HG02870 (cell line): ENCODE measurements around the gene FSHR.
A peak's percentile ranks its signal among the peaks of the same experiment; 100 is the strongest.

Experiments used
- ATAC-seq: cut with Tn5 transposase; IDR thresholded peaks from one replicate; pipeline ENCODE4 v1.9.1; 2021; ENCODE audit warnings: mild to moderate bottlenecking, moderate library complexity; ENCODE audit not compliant: unreplicated experiment

FSHR gene

DNA sequence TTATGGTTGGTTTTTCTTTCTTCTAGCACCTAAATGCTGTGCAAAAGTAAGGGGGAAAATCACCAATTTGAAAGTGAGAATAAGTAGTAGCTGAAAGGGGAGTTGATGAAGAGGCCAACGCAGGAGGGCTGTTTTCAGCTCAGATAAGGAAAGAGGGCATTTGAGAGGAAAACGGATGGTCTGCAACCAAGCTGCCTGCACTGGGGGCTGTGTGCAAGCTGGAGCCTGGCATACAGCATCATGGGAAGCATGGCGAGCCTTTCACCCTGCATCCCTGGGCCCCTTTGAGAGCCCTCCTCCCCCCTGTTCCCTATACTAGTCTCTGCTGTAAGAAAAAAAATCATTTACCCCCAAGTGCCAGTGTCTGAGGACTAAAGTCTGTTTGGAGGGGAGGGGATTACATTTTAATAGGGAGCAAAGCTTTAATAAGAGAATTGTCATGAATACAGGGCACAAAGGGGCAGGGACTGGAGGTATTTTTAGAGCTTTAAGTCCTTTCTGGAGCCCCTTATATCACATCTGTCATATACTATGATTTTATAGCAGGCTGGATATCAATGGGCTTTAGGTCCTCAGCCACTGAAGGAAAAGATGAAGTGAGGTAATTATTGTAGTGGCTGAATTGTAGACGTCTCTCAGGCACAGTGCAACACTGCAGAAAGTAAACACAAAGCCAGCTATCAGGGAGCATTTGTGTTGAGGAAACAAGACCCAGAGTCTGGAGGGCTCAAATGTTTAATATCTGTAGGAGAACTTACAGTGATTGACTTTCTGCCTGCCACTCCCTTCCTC, 120.7 kb downstream of the FSHR start:
- no peak for ATAC-seq

DNA sequence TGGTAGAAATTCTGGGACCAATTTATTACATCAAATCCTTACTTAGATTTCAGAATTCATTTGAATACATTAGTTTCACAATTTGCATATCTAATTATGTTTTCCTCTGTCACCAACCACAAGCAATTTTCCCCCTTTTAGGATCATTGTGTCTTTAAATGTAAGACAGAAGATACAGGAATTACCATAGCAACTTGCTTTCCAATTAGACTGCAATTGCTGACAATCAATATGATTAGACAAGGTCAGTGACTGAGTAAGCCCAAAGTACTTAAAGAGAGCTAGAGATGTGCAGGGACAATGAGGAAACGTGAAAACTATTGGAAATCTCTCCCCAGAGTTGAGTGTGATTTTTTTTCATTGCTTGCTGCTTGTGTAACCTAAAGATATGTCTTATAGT, 121.4 kb downstream of the FSHR start:
- no peak for ATAC-seq

DNA sequence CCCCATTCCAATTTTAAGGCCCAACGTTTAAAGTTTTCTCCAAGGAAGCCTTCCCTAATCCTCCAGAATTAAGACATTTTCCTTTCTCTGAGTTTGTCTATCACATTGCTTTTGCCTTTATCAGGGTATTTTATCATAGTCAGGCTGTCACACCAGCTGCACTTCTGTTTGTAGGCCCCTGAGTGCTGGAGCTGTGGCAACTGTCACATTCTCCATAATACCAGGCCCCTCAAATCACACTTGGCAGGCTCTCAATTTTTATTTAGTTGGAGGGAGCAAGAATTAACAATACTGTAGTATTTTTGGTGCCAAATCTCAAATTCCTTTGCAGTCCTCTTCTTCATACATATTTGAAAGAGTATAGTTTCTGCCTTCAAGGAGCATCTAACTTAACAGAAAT, 122.2 kb downstream of the FSHR start:
- no peak for ATAC-seq

DNA sequence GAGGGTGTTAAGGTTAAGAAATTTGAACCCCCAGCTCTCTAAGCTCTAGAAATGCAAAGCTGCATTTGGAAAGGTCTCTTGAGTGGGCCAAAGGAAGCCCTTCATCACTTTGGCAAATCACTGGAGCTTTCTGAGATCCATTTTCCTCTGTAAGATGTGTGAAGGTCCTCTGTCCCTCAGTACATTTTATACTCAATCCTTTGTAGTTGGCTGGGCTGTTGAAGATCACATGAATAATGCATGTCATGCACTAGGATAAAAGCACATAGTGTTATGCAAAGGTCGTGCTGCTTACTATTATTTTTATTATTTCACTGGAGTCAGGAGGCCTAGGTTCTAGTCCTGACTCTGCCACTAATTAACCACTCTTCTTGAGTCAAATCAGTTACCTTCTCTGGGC, 124.9 kb downstream of the FSHR start:
- no peak for ATAC-seq

DNA sequence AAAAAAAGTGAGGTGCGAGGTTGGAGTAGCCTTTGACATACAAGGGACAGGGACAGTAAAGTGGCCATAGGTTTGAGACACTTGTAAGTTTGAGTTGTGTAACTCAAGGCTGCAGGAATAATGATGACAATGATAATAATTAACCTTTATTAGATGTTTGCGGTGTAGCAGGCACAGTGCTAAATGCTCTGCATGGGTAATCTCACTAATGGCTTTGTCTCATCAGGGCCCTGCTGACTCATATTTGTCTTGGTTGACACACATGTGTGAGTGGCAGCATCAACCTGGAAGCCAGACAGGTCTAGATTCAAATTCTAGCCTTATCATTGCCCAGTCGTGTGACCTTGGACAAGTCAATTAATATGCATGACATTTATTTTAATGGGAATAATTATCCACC, 126.2 kb downstream of the FSHR start:
- ATAC-seq, result peak; percentile 99

DNA sequence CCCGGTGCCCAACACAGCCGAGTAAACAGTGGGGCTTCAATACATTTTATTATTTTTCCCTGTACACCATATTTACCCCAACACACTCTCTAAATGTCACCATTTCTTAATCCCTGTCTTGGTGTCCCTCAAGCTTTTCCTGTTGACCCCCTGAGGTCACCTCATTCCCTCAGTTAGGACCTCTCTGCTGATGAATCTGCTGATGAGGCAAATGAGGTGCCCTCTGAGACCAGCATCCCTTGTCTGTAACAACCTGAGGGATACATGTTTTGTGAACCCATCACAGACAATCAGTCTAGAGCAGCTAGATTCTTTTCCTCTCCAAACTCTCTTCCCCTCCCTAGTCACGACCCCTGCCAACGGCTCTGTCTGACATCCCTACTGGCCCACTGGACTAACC, 127.6 kb downstream of the FSHR start:
- ATAC-seq, result no peak

DNA sequence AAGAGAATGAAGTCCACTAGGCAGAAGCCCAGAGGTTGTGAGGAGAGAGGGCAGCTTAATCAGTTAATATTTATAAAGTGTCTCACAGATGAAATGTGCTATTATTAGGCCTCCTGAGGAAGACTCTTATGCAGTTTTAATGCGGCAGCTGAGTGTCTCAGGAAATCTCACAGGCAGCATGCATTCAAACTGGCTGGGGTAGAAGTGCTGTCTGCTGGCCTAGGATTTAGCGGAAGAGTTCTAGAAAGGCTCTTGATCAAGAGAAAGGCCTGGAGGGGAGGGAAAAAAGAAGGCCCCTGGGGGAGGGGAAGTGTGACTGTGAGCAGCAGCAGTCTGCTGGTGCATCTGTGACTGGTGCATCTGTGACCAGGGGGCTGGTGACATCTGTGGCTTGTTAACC, 133.0 kb downstream of the FSHR start:
- no peak for ATAC-seq

DNA sequence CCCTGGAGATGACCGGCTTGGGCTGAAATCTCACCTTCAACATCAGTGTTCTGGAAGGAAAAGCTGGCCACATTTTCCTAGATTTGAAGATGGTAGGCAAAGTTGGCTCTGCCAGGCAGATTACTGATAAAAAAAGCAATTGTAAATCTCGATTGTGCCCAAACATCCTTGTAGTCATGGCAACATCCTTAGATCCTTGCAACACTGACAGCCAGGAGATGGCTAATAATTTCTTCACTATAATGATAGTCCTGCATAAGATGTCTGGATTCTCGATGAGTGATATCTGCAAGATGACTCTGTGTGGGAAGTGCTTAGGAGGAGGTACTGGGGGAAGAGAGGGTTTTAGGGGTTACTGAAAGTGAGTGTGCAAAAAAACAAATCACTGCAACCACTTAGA, 149.1 kb downstream of the FSHR start:
- ATAC-seq, result no peak

DNA sequence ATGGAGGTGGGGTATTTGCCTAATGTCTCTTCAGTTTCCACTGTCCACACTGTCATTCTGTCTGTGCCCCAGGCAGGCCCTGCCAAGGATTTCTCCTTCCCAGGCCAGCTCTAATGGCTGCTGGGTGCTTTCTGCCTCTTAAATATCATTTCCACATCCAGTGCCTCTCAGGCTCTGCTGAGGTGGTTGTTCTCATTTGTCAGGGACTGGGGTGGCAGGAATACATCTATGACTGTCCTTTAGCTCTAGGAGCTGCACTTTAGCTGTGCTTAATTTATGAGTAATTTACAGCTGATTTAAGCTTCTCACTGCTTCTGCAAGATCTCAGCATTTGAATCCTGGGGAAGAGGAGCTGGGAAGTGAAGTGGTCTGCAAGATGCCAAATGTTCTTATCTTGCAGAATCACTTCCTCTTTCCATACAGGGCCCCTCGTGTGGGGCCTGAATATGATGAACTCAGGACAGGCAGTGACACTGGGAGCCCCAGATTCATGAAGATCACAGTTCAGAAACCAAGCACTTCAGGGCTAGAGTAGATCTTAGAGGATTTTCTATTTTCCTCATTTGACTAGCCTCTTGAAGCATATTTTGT, 150.2 kb downstream of the FSHR start:
- peak; percentile 89 for ATAC-seq

DNA sequence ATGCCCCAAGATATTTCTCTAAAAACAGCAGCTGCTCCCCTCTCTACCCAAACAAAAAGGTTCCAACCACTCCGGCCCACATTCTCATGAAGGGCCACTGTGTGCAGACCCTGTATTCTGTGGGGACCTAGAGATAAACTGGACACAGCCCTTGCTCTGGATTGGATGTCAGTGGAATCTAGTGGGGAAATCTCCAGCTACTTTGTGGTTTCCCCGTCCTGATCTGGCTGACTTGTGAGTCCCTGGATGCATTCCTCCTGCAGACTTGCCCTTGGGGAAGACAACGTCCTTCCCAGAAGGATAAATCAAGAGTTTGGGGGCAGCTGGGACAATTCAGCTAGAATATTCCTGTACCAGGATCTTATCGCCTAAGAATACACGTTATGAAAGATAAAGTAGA, 151.1 kb downstream of the FSHR start:
- no peak for ATAC-seq

DNA sequence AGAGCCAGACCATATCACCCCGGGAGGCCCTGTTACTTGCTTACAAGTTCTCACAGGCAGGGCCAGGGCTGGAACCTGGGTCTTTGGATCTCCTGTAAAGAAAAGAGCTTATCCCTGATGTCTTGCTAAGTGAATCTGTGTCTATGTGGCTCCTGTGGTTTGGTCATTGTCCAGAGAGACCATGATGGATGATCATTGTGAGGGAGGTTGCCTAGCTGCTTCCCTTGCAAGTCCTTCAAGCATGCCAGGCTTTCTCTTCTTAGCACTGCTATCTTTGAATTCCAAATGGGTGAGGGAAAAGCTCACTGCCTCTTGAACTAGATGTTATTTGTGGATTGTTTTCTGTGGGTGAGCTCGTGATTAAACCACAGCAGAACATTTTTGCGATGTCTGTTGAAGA, 151.6 kb downstream of the FSHR start:
- no peak for ATAC-seq

DNA sequence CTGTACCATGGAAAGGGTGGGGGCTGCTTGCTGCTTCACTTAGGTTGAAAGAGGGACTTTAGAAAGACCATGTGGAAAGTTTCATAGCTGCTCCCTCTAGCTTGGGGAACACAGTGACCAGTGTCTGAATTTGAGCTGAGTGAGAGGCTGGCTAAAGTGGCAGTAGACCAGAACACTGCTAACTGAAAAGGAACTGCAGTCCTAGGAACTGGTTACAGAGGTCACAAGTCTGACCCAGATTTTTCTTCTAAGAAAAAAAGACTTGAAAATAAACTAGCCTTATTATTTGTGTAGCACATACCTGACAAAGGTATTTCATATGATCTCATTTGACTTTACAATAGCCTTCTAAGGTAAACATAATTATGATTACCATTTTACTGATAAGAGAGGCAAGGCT, 153.6 kb downstream of the FSHR start:
- no peak for ATAC-seq

DNA sequence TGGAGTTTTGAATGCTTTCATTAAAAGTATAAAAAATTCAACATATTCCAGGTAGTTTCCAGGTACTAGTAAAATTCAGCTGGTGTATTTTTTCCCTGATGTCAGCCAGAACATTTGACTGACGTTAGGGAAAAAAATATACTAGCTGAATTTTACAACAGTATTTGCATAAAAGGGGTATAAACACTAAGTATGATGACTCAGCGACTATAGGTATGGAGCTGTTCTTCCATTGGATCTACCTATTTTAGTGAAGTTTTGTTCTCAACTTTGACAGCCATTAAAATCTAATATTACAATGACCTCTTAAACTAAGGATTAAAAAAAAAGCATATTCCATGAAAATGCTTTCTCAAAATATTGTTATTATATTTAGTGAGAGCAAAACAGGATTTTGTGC, 155.9 kb downstream of the FSHR start:
- ATAC-seq, result no peak

DNA sequence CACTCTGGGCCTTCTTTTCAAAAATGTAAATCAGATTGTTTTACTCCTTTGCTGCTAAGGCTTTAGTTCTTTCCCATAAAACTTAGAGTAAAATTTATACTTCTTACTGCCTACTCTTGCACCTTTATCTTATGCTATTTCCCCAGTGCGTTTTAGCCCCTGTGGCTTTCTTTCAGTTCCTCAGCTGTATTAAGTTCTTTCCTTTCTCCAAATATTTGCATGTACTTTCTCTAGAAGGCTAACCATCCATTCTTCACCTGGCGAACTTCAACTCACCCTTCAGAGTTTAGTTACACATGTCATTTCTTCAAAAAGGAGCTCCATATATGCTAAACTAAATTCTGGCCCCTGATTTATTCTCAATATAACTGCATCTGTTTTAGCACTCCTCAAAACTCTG, 160.7 kb downstream of the FSHR start:
- peak; percentile 47 for ATAC-seq

DNA sequence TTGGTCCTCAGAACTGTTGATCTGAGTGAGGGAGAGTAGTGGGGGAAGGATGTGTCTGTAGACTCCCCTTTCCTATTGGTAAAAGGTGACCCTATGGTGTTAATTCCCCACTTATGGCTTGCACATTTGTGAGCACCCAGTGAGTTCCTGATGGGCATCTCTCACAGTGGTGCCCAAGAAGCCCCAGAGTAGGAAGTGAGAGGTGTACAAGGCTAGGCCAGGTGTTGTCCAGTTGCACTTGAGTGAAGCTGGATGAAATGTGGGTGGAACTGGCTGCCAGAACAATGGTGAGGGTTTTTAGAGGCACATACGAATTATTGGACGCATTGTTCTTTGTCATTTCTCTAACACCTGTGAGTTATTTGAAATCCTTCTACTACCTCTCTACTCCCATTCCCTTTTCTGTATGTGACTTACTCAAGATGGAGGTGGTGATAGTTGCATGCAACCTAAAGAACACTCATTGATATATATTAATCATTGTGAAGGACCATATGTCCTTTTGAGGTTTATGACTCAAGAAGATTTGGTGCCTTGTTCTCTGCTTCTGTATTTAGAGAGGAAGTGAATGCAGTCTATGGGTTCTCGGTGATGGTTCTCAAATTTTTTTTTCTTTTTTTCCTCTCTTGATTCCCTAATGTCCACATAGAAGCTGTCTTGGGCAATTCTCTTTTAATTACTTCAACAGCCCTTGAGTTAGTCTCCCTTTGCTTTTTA, 162.7 kb downstream of the FSHR start:
- ATAC-seq, result peak; percentile 64

DNA sequence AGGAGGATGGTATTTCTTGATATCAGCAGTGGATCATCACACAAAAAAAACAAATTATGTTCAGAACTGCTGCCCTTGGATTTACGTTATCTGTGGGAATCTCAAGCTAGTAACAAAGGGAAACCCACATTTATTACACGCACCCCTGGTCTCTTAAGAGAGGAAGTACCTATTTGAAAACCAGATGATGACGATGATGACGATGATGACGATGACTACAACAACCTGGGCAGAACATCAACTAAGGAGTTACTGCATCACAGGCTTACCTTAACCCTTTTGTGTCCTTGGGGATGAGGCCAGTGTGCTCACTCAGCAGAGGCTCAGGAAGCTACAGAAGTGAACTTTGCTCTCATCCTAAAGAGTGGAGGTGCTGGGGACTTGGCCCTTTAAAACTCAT, 169.4 kb downstream of the FSHR start:
- peak; percentile 22 for ATAC-seq

DNA sequence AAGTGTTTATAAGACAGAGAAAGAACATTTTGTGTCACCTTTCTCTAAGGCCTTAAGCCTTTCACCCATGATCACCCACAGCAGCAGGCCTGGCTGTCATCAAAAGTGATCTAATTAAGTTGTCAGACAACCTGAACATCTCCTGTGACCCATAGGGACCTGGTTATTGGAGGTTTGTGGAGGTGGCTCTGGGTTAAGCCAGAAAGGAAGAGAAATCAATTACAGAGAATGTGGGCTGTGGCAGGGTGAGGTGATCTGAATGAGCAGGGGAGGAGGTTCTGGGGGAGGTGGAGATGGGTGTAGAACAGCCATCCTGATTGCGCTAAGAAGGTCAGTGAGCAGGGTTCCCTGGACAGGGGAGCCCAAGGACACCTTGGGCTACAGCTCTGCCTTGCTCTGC, 170.8 kb downstream of the FSHR start:
- no peak for ATAC-seq

DNA sequence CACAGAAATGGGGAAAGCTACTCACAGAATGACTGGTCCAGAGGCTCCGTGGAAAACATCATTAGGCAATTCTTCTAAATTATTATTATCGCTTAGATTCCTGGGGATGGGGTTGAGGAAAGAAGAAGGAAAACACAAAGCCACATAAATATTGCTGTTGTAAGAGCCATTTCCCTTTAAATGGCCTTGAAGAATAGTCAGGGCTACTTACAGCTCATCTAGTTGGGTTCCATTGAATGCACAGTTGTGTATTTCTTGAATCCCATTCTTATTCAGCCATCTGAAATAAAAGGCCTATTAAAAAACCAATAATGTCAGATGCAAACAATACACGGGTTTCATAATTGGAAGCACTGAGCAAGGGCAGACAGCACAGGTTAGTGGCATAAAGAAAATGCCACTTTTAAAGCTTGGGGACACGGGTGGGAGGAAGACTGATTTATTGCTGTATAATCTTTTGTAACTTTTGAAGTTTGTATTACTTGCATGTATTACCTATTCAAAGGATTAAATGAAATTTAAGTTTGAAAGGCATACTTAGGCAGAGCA, 171.4 kb downstream of the FSHR start:
- ATAC-seq, result no peak

DNA sequence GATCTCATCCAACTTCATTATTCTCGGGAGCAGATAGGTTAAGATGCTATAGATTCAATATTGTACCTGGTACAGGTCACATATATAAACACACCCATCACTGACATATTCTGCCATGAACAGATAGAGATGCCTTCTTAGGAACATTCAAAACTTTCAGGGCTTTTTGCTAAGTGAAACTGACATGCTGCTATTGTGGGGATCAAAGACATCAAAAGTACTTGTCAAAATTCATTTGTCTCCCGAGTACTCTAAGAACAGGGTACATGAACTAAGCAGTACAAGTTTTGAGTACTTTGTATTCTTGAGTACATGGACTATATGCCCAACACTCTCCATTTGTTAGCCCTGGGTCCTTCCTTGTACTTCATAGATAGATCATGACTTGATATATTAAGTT, 173.5 kb downstream of the FSHR start:
- ATAC-seq, result no peak

DNA sequence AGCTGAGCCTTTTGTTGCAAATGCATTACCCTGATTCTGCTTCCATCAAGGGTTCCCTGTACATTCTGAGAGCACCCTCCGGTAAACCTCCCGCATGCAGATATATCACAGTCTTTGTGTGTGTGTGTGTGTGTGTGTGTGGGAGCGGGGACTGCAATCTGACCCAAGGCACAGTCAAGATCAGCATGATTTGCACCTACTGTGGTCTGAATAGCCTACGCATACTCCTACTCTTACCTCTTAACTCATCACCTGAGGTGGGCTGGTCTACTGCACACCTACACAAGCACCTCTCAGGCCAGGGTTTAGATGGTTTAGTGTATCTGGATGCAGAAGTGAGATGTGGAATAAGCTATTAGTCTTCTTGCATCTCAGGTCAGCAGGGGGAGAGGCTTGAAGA, 174.6 kb downstream of the FSHR start:
- ATAC-seq, result no peak

DNA sequence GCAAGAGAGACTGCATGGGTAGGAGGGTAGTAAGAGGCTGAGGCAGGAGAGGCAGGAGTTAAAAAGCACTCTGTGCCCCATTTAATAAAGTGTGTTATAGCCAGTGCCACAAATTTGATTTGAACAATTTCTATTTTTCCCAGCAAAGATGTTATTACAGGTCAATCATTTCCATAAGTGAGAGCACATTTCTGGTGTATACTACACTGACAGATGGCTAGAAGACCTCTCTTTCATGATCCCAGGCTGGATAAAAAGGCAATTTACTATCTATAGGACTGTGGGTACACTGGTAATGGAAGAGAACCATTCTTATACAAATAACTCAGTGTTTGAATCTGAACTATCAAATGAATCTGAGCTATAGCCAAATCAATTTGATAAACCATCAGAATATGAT, 176.2 kb downstream of the FSHR start:
- ATAC-seq, result no peak

DNA sequence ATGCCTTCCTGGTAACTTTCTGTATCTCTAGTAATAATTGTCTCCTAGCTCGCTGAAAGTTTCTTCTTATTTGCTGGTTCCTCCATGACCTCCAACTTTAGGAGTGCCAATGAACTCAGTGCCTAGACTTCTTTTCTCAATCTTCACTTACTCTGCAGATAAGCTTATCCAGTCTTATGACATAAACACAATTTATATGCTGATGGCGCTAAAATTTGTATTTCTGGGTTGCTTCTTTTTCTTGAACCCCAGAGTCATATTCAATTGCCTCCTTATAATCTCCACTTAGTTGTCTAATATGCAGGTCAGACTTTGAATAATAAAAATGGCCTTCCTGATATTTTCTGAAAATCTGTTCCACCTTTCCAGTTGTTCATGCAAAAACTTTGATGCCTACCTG, 182.5 kb downstream of the FSHR start:
- ATAC-seq, result no peak
